CD1c-positive myeloid dendritic cell (primary cell): ENCODE results near the gene RRP9.

Experiments used
- DNase-seq: peaks from one replicate; pipeline ENCODE4 v3.0.0-alpha.2; 2016; ENCODE audit errors: extremely low spot score

The RRP9 gene

GRCh38 chr3:51955893-51956770 is 14.4 kb upstream of the RRP9 start:
- peak; percentile 72 for DNase-seq

GRCh38 chr3:51955175-51955892 is 13.6 kb upstream of the RRP9 start, which contains the start of gene GPR62:
GPR62 (plus strand) TSS chr3:51955381; CDS start chr3:51955653, 272 bp downstream.
- DNase-seq: no peak

GRCh38 chr3:51954713-51955112 is 13.0 kb upstream of the RRP9 start:
- no peak for DNase-seq

- peak; percentile 50 for DNase-seq
Observed at GRCh38 chr3:51954105-51954504, 12.4 kb upstream of the RRP9 start.

- DNase-seq: peak; percentile 57
Observed at GRCh38 chr3:51953445-51953844, 11.7 kb upstream of the RRP9 start.

- no peak for DNase-seq
Observed at GRCh38 chr3:51950899-51951298, 9.2 kb upstream of the RRP9 start.

- no peak for DNase-seq
Observed at GRCh38 chr3:51949121-51949520, 7.4 kb upstream of the RRP9 start.

GRCh38 chr3:51948016-51948580 is 6.4 kb upstream of the RRP9 start:
- DNase-seq: no peak

GRCh38 chr3:51947215-51947900 is 5.7 kb upstream of the RRP9 start:
- DNase-seq: no peak

- no peak for DNase-seq
Observed at GRCh38 chr3:51946796-51947195, 5.1 kb upstream of the RRP9 start.

GRCh38 chr3:51945926-51946705 is 4.4 kb upstream of the RRP9 start:
- no peak for DNase-seq

GRCh38 chr3:51945031-51945840 is 3.5 kb upstream of the RRP9 start:
- no peak for DNase-seq

- DNase-seq: no peak
Observed at GRCh38 chr3:51944451-51945021, 2.8 kb upstream of the RRP9 start.

GRCh38 chr3:51943451-51944391 is 2.0 kb upstream of the RRP9 start:
- DNase-seq: no peak

- DNase-seq: peak; percentile 42
Observed at GRCh38 chr3:51942603-51943450, 1.1 kb upstream of the RRP9 start.

GRCh38 chr3:51941463-51941797 is 274 bp downstream of the RRP9 start:
- no peak for DNase-seq

GRCh38 chr3:51940648-51941462 is 849 bp downstream of the RRP9 start:
- DNase-seq: no peak
